HG03280 (cell line): ENCODE measurements around the gene CADPS.

Experiments
- ATAC-seq: cut with Tn5 transposase; IDR thresholded peaks from one replicate; pipeline ENCODE4 v1.9.1; 2021; ENCODE audit warnings: mild to moderate bottlenecking, moderate library complexity; ENCODE audit not compliant: unreplicated experiment

Gene CADPS

DNA sequence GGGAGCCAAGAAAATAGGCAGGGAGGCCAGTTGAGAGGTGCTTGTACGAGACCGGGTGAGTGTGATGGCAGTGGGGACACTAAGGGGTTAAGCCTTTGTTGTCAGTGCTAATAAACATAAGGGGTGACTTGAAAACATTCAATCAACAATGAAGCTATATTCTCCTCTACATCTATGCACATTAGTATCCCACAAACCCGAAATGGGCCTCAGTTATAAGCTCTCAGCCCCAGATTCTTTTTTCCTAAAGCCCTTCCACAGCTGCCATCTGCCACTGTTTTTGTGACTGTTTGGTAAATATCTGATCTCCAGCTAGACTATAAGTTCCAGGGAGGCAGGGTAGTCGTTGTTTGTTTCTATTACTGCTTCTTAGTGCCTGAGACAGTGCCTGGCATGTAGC lies 118.2 kb downstream of the CADPS start:
- ATAC-seq, result no peak

GRCh38 chr3:62755285-62755684 lies 119.9 kb downstream of the CADPS start:
- no peak for ATAC-seq

DNA sequence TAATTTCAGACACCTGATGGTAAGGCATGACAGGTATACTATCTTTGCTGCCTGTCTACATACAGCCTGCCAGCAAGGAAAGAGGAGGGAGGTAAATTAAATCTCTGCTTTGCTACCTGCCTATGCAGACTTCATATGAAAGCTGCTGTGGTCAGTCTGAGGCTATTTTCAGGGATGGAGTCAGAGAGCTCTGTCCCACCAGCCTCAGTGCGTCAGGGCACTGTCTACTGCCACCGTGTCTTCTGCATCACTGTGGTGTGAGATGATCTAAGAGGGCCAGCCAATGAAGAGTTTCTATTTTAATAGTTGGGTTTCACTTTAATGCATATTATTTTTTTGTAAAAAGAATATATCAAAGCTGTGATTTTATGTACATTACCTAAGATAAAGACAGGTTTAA lies 125.6 kb downstream of the CADPS start:
- ATAC-seq, result no peak

- ATAC-seq, result no peak
Measured at GRCh38 chr3:62749130-62749529, 126.1 kb downstream of the CADPS start.

DNA sequence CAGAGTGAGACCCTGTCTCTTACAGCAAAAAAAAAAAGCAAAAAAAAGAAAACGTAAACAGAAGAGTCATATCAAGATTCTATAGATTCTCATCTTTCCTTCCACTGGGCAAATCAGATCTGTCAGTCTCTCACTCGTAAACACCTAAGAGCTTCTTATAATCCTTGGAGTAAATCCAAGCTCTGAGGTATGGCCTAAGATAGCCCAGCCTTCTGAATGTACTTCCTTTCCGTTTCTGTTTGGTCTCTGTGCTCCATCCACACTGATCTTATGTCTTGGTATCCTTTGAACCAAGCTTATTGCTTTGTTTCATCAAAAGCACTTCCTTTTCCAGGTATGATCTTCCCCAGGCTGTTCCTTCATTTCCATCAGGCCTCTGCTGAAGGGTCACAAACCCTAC lies 137.8 kb downstream of the CADPS start:
- ATAC-seq, result no peak

- ATAC-seq, result no peak
Measured at GRCh38 chr3:62735510-62735909, 139.7 kb downstream of the CADPS start.

- ATAC-seq, result no peak
Measured at GRCh38 chr3:62732183-62732904, 142.9 kb downstream of the CADPS start.

GRCh38 chr3:62727981-62728380 lies 147.2 kb downstream of the CADPS start:
- no peak for ATAC-seq

- no peak for ATAC-seq
Measured at GRCh38 chr3:62727536-62727935, 147.7 kb downstream of the CADPS start.

DNA sequence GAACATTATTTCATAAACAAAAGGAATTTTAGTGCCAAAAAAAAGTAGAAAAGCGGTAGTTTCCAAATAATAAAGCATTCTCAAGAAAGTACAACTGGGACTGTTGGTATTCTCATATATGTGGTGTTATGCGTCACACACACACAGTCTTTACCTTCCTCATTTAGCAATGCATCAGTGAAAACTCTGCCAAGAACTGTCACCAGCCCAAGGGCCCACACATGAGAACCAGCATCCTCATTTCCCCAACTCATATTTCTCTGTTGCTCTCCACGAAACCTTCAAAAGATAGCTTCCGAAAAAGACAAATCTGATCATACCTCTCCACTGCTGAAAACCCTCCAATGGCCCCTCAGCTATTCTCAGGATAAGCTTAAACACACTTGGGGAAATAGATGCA lies 150.7 kb downstream of the CADPS start:
- ATAC-seq, result no peak

GRCh38 chr3:62723914-62724217 lies 151.3 kb downstream of the CADPS start:
- ATAC-seq, result no peak

- no peak for ATAC-seq
Measured at GRCh38 chr3:62723166-62723913, 151.9 kb downstream of the CADPS start.

- no peak for ATAC-seq
Measured at GRCh38 chr3:62722344-62722743, 152.9 kb downstream of the CADPS start.

- no peak for ATAC-seq
Measured at GRCh38 chr3:62718515-62719320, 156.5 kb downstream of the CADPS start.

GRCh38 chr3:62718011-62718410 lies 157.2 kb downstream of the CADPS start:
- no peak for ATAC-seq

- ATAC-seq, result no peak
Measured at GRCh38 chr3:62712746-62713145, 162.5 kb downstream of the CADPS start.

- no peak for ATAC-seq
Measured at GRCh38 chr3:62710751-62711150, 164.5 kb downstream of the CADPS start.

- ATAC-seq, result no peak
Measured at GRCh38 chr3:62708638-62709373, 166.4 kb downstream of the CADPS start.

GRCh38 chr3:62705721-62706120 lies 169.5 kb downstream of the CADPS start:
- ATAC-seq, result no peak

GRCh38 chr3:62703451-62704167 lies 171.6 kb downstream of the CADPS start:
- ATAC-seq, result no peak

- no peak for ATAC-seq
Measured at GRCh38 chr3:62700357-62700756, 174.9 kb downstream of the CADPS start.
